Stimulated activated CD8-positive, alpha-beta memory T cell treated with anti-CD3 and anti-CD28 coated beads, Interleukin-7, amount 100 ng/mL, for 48 hours (primary cell): ENCODE measurements around the gene BBIP1.

ENCODE experiments used
- DNase-seq, 2 donors: peaks; one replicate each; pipeline ENCODE4 v3.0.0-alpha.2; 2020; ENCODE audit warnings: low read depth in 1 of 2; ENCODE audit errors: extremely low read depth in 1 of 2

Gene BBIP1

DNA sequence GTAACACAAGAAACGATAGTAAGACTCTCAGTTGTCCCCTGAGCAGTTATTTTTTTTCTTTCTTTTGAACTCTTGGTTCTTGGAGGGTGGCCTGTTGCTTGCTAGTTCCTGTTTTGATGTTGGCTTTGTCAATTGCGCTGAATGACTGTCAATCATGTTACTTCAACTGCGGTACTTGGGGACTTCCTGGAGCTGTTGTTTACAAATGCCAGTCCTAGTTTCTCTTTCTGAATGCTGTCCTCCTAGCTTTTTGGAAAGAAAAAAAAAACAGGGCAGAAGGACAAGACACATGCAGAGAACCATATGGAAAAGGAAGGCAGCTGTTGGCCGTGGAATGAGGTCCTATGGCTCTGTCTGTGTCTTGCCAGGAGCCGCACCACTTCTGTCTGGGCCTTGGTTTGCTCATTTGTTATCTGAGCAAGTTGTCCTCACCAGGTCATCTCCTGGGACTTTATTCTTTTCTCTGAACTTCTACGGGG lies 54.3 kb downstream of the BBIP1 start:
- DNase-seq, result no peak

DNA sequence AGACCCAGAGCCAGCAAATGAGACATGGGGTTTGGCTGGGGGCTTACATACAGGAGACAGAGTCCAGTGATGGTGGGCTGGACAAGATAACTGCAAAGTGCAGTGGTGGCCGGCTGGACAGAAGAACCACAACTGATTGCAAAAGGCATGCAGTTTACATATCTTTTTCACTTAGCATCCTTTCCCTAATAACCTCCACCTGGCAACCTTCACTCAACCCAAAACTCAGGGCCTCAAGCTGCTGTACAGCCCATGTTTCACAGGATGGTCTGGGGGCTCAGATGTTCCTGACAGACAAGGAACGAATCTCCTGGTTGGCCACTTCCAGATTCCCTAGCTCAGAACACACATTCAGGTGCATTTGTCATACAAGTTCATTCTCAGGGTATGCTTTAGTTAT lies 55.0 kb downstream of the BBIP1 start:
- no peak for DNase-seq

DNA sequence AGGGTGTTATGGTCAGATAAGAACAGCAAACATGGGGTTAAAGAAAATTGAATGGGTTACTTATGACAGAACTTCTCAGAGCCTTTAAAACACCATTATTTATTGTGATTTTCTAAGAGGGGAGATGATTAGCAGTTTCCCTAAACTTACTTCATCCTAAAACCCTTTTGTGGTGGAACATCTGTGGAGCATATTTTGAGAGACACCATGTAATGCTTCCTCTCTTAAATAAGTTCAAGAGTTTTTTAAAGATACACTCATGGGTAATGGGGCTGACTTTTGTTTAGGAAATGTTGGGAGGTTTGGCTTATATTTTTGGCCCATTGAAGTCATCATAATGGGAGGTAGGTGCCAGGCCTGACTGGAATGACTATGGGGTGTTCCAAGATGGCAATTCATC lies 55.6 kb downstream of the BBIP1 start:
- no peak for DNase-seq

DNA sequence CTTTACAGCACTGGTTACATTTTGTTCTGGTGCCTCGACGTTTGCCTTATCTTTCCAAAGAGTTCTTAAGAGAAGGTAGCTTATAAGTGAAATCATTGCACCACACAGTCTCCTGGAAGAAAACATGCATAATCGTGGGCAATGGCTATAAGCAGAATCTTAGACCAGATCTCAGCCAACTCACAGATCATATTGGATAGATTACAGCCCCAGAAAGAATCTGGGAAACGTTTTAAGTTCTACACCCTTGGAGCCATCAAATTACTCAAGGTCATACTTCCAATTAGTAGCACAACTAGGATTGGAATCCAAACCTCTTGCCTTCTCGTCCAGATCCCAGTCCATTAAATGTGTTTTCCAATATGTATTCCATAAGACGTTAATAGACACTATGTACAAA lies 56.0 kb downstream of the BBIP1 start:
- no peak for DNase-seq

DNA sequence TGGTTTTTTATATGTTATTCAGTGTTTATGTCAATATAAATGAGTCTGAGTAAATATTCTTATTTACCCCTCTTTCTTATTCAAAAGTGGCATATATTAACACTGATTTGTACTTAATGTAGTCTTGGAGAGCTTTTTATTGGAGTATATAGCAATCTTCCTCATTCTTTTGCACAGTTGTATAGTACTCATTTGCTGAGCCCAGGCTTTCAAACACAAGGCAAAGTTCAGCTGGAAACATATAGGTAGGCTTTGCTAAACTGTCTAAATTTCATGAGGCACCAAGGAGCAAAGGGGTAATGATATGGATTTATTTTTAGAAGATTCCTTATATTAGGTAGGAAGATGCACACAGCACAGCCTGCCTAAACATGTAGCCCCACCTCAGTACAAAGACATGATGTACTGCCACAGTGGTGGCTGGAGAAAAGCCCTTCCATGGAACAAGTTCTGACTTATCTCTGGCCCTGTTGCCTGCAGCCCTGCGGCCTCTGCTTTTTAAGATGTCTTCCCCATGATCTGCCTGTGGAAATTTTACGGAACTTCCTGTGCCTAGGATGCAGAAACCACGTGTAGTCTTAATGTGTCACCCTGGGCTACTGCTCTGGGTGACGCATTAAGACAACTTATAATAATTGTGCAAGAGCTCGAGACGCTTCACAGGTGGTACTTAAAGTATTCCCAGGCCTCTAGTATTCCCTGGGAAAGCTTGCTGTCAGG lies 56.9 kb downstream of the BBIP1 start:
- no peak for DNase-seq

DNA sequence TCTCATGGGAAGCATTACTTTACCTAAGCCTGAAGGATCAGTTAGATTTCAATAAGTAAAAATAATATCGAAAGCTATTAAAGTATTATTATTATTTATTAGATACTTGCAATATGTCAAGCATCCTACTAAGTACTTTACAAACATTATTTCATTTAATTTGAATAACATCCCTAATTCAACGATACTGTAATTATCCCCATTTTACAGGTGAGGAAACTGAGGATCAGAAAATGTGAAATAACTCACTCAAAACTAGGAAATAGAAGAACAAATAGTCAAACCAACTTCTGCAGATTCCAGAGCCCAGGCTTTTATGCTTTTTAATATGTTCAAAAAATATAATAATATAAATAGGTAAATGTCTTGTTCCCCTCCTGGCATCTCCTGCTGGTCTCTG lies 57.5 kb downstream of the BBIP1 start:
- no peak for DNase-seq

DNA sequence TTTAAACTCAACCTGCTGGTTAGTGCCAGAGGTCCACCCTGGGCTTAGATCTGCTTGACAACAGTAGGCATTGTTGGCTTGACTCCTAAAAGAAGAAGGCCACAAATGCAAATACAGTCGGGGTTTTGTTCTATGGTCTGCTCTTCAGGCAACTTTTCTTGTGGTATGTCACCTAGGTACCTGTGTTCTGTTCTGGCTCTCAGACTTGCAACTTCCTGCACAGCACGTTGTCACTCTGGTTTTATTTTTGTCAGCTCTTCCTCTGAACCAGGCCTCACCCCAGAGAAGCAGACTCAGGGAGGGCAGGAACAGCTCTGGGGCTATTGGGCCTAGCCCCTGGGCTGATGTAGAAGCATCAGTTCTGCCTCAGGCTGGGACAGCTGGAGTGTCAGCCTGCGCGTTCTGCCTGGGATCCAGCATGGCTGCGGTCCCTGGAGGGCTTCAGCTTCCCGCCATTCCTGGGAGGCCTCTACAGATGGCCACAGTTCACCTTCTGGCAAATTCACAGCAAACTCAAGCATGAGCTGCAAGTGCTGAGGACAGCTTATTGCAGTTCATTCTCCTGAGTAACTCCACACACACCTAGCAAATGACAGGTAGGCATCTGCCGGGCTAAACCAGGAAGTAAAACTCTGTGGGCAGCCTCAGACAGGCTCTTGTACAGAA lies 58.3 kb downstream of the BBIP1 start:
- no peak for DNase-seq

DNA sequence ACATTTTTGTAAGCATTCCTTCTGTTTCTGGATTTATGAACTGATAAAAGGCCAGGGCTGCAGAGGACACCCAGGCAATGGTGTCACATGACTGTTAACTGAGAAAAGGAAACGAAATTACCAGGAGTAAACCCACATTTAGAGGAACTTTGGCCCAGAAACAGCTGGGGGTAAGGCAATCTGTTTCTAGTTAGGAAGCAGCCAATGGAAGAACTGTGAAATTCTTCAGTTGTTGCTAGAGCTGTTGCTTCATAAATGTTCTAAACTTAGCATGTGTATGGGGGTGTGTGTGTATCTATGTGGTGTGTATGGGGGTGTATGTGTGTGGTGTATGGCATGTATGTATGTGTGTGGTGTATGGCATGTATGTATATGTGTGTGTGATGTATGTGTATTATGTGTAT lies 59.0 kb downstream of the BBIP1 start:
- no peak for DNase-seq

DNA sequence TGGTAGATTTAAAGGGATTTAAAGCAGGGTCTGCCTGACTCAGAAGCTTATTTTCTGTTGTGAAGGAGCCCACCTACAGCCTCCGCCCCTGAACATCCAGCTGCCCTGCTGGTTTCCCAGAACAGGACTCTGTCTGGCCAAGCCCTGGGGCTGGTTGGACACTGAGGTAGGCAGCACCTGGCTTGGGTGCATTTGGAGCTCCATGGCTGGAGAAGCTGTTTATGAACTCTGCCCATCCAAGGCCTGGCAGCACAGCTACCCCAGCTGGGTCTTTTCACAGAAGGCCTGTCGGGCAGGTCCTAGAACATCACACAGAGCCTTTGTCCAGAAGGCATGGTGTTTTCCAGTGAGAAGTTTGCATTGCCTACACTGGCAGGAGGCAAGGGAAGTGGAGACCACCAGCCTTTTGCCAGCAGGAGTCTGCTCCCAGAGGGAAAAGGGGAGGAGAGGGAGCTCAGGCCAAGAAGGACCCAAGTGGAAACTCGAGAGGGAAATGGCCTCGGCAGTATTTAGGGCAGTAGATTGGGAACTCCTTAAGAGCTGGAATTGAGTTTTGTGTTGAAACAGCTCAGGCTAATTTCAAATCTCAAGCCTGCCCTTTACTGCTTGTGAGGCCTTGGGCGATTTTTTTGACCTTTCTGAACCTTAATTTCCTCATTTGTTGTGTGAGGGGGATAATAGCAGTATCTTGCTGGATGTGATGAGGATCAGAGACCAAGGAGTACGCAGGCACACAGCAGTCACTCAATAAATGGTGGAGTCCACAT lies 59.6 kb downstream of the BBIP1 start:
- DNase-seq, result no peak

DNA sequence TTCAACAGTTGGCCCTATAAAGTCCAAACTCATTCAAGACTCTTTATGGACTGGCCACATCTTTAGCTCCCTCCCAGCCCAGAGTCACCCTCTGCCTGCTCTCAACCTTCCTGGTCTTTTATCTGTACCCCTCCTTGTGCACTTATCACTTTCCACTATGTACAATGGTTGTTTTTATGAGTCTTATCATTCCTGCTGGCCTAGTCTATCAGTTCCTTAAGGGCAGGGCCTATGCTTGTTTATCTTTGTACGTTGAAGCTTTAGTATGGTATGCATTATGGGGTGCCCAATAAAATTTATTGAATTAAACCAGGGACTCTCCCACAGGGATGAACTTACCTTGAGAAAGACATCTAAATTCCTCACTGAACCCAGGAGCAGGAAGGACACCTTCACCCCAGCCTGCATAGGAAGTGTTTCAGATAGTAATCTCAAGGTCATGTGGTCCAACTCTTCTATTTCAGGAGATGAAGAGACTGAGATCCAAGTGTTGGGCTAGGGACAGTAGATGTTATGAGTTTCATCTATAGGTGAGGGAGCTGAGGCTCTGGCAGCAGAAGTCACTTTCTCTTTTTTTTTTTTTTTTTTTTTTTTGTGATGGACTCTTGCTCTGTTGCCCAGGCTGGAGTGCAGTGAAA lies 60.6 kb downstream of the BBIP1 start:
- DNase-seq, result no peak

DNA sequence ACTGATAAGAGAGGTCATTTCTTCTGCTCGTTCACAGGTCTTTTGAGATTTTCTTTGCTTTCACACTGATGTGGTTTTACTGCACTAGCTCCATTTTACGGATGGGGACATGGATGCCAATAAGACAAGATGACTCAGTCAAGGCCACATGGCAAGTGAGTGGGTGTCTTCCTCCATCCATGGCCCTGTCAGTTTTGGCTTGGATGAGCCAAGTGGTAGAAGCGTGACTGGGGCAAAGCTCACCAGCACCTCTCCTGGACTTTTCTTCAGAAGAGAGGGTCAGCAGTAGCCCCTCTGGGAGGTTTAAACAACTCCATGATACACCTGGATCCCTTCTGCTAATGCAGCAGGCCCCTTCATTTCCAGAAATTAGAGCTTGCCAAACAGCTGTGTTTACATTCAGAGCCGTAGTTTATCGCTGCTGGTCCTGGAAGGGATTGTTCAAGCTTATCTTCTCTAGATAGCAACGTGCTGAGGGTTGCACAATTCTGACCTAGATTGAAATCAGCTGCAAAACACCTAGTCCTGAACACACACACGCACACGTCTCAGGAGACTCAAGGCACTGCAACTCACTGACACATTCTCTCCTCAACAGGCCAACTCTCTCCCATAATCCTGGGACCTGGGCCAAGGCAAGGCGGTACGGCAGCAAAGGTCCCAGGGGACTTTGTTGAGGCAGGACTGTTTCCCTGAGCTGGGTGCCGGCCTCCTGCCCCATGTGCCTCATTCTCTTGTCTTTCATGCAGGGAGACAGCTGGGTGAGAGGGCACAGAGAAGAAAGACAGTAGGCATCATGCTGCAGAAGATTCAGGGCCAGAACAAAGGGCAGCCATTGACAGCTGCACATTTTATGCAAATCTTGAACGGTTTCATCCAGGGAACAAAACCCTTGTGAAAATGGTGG lies 61.5 kb downstream of the BBIP1 start:
- no peak for DNase-seq

DNA sequence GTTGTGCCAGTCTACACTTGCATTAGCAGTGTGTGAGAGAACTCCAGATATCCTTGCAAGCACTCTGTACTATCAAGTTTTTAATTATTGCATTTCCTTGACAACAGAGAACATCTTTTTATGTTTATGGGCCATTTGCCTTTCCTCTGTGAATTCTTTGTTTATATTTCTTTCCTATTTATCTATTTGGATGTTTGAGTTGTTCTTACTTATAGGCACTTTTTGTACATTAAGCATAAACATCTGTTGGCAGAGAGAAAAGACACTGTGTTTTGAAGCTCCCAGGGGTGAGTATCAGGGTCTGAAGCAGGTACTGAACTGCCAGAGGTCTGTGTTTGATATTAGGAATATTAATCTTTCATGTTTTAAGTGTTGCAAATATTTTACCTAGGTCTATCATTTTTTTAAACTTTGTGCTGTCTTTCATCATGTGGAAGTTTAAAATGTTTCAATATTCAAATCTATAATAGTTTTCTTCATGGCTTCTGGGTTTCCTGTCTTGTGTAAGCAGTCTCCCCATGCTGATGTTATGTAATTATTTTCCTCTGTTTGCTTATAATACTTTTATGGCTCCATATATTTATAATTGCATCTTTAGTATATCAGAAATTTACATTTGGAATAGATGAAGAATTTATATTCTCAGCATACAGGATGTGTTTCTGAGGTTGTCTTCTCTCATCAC lies 64.9 kb downstream of the BBIP1 start:
- no peak for DNase-seq

DNA sequence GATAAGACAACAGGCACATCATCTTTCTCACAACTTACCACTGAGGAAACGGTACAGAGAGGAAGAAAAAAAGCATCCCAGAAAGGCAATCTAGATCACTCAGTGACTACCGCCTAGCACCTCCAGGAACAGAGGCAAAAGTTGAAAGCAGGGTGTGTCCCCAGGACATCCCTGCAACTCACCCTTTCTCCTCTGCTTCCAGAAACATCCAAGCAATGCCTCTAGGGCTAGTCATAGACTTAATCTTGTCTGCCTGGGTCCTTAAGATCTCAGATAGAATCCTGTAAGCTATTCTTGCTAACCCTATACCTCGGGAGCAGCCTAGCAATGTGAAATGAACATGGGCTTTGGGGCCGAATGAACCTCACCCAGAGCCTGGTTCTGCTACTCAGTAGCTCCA lies 66.0 kb downstream of the BBIP1 start:
- DNase-seq, result no peak

DNA sequence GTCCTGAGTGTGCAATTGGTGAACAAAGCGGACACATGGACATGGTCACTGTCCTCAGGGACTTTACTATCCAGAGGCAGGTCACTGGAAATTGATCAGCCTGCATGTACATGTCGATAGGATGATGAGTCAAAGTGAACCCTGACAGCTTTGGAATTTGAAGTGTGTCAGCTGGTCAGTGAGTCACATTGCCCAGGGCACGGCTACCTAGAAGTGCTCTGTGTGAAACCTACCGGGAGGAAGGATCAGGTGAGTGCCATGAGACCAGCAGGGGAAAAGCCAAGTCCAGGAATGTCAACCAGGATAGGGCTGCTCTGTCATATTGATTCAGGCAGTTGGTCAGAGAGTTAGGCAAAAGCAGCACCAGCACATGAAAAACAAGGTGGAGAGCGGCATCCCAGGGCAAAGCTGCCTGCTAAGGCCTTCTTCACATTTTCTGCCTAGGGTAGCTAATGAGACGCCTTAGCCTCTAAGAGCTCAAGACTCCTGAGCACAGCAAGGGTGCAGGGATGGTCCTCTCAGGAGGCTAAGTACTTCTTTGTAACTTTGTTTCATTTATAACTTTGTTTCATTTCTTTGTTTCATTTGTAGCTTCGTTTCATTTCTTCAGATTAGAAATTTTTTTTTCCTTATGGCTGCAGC lies 66.6 kb downstream of the BBIP1 start:
- DNase-seq, result no peak

DNA sequence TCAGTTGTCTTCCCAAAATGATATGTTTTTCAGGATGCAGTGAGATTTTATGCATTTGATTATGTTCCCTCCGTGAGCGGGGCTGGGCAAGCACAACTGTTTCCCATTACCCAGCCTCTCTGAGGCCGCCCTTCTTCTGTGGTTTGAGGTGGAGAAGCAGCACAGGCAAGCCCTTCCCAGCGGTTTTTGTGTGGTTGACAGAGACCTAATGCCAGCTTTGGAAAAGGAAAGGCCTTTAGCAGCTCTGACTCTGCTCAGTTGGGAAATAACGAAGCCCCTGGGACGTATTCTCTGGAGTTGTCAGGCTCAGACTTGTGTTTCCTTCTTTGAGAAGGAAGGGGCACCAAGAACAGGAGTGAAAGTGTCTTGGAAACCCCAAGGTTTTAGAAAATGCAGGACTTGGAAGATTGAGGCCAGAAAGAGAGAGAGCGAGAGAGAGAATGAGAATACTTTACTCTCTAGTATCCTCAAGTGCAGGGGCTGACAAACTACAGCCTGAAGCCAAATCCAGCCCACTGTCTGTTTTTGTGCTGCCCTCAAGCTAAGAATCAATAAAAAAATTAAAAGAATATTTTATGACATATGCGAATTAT lies 67.9 kb downstream of the BBIP1 start:
- no peak for DNase-seq

DNA sequence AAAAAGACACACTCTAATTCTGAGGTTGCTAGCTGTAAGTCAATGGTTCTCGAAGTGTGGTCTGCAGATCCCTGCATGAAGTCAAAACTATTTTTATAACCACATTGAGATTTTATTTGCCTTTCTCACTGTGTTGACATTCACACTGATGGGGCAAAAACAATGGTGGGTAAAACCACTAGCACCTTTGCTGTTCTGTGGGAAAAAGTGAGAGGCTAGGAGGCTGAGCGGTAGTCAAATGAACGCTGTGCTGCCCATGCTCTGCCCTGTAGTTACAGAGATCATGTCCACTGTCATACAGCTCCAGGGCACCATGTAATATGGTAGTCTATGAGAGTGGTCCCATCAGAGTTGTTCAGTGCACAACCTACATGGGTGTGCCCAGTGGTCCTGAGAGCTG lies 68.9 kb downstream of the BBIP1 start:
- no peak for DNase-seq
